GM21576 (cell line): ENCODE results near the gene C4BPB.
A peak's percentile ranks its signal among the peaks of the same experiment; 100 is the strongest.

Experiments
- ATAC-seq: cut with Tn5 transposase; IDR thresholded peaks from one replicate; pipeline ENCODE4 v1.9.1; 2021; ENCODE audit warnings: mild to moderate bottlenecking, moderate library complexity; ENCODE audit not compliant: unreplicated experiment

C4BPB gene

DNA sequence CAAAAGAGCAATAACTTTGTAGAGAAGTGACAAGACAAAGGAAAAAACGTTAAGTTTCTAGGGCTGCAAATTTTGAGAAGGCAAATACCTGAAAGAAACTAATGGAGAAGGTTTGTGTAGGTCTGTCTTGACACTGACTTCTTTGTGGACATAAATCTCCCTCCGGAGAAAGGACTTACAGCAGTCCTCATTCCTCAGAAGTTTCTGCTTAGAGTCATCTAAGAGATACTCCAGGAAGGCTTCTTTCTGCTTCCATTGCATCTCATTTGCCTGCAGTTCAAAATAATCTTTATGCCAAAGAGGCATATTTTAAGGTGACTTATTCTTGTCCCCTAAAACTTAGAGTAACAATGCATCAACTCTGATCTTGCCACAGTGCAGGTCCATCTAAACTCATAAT, 4.4 kb upstream of the C4BPB start:
- ATAC-seq, result no peak

- no peak for ATAC-seq
Measured at GRCh38 chr1:207084701-207085180, 3.9 kb upstream of the C4BPB start.

- ATAC-seq, result no peak
Measured at GRCh38 chr1:207085887-207086286, 2.8 kb upstream of the C4BPB start.

DNA sequence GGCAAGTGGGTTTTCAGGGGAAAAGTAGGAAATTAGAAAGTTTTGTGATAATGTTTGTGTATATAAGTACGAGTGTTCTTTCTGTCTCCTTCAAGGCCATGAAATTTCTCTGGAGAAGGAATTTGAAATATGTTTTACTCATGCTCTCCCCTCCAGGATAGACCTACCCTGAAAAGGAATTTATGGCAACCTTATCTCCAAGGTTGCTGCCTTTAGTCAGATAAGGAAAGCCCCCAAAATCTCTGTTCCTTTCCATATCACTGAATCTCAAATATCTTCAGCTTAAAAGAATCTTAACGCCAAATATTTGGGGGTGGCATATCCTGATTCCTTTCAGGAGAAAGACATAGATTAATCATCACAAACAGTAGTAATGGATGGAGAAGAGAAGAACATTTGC, 499 bp upstream of the C4BPB start:
- no peak for ATAC-seq

- no peak for ATAC-seq
Measured at GRCh38 chr1:207089627-207090355, 1.1 kb downstream of the C4BPB start.

- ATAC-seq, result no peak
Measured at GRCh38 chr1:207091200-207091908, 2.7 kb downstream of the C4BPB start.

GRCh38 chr1:207093944-207094343, 5.3 kb downstream of the C4BPB start:
- no peak for ATAC-seq

- peak; percentile 71 for ATAC-seq
Measured at GRCh38 chr1:207097871-207098324, 9.2 kb downstream of the C4BPB start.

DNA sequence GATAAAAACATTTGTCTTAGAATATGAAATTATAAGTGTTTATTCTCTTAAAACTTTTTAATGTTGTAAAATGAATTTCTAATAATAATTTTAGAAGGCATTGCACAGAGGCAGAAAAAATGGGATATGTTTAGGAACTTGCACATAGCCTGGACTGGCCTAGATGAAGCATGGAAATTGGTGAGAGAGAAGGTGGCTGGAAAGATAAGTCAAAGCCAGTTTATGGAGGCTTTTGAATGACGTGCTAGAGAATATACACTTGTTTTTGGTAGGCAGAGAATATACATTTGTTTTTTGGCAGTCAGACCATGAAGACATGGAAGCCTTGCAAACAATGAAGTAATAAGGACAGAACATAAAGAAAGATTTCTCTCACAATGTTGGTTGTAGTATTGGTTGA, 13.1 kb downstream of the C4BPB start:
- ATAC-seq, result no peak

- ATAC-seq, result no peak
Measured at GRCh38 chr1:207102146-207102545, 13.5 kb downstream of the C4BPB start.

DNA sequence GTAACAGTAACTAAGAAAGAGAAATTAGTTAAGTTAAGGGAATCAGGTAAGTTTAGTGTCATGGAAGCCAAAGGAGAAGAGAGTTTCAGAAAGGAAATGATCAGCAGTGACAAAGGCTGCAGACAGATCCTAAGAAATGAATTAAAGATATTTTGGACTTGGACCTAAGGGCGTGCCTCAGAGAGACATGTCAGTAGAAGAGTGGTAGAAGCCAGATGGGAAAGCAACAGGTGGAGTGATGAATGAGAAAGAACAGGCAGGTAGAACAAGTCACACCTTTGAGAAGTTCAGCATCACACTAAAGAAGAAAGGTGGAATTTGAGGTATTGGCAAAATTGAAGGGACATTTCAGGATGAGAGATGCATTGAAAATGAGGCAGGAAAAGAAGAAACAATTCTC, 14.0 kb downstream of the C4BPB start:
- no peak for ATAC-seq

- no peak for ATAC-seq
Measured at GRCh38 chr1:207103892-207104373, 15.3 kb downstream of the C4BPB start, which contains the start of gene C4BPA. Gene C4BPA, plus strand, starts transcription at chr1:207104233. Its CDS starts 8,793 bp downstream, at chr1:207113026.

GRCh38 chr1:207109004-207109403, 20.3 kb downstream of the C4BPB start:
- ATAC-seq, result no peak

DNA sequence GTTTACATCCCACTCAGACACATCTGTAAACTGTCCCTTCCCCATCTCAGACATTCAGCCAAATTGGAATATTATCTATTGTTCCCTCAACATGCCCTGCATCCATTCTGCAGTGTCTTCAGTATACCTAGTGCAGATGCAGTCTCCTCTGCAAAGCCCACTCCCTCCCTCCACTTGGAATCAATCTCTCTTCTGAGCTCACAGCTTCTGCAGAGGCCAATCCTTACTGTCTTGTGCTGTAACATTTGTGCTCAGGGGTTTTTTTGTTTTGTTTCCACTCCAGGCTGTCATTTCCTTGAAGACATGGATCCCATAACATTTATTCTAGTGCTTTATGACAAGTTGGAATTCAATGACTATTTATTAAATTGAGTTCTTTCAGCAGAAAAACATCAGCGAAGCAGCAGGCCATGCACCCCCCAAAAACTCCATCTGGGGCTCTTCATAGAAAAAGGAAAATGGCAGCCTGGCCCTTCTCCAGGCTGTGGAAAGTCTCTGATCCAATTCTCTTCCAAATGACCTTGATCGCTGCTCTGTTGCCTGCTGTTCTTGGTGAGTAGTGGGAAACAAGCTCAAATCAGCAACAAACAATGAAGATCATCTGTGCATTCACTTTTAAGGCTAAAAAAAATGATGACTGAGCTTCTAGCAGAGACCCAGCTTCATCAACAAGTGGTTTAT, 24.1 kb downstream of the C4BPB start:
- ATAC-seq, result no peak

- ATAC-seq, result no peak
Measured at GRCh38 chr1:207115269-207115668, 26.6 kb downstream of the C4BPB start.

DNA sequence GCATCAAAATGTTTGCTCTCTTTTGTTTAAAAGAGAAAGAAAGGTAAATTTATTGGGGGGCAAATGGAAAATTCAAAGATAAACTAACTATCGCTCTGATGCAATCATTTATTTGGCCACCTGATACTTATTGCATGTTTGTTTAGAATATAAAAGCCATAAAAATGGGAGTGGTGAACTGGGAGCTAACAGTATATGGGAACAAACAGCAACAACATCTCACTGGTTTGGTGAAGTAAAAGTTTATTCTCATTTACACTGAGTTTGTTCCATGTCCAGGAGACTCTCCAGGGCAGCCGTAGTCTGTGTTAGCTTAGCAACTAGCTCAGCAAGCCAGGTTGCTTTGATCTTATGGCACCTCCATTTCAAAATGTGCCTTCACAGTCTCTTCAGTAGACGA, 35.7 kb downstream of the C4BPB start:
- ATAC-seq, result no peak

DNA sequence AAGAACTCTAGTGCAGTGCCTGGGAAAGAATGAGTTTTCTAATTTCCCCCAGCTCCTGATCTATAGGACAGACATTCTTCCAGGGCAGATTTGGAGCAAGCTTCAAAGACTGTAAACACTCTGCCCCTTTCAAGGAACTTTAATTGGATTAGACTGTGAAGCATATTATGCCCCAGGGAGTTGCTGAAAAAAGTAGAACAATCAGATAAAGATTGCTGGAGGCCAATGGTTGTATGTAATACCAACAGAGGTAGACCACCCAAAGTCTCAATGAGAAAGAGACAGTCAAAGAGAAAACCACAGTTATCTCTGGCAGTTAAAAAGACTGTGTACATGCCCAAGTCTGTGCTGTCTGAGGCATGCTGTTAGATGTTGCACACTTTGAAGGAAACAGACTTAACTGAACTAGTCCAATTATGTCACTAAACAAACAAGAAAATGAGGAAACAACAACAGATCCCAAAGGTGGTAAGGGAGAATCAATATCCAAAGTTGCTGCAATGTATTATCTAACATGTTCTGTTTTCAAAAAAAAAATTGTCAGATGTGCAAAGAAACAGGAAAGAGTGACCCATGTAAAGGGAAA, 39.8 kb downstream of the C4BPB start:
- ATAC-seq, result no peak

- ATAC-seq, result no peak
Measured at GRCh38 chr1:207129053-207129452, 40.4 kb downstream of the C4BPB start.

DNA sequence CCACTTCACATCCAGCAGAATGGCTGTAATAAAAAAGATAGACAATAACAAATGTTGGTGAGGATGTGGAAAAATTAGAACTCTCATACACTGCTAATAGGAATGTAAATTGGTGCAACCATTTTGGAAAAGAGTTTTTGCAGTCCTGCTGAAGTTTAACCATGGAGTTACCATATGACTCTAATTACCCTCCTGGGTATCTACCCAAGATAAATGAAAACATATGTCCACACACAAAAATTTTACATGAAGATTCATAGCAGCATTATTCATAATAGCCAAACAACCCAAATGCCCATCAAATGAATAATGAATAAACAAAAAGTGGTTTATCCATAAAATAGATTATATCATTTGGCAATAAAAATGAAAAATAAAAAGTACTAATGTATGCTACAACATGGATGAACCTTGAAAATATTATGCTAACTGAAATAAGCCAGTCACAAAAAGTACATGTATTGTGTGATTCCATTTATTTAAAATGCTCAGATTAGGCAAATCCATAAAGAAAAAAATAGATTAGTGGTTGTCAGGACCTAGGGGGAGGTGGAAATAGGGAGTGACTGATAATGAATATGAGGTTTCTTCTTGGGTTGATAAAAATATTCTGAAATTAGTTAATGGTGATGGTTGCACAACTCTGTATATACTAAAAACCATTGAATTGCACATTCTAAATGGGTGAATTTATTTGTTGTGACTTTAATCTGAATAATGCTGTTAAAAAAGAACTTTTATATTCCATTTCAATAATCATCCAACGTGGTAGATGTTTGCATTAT, 41.8 kb downstream of the C4BPB start:
- ATAC-seq, result no peak

- no peak for ATAC-seq
Measured at GRCh38 chr1:207131163-207131562, 42.5 kb downstream of the C4BPB start.
